K562 (cell line): ENCODE measurements around the gene BOLA1. TPM values are rescaled to one million over a fixed set of nuclear protein-coding genes. Genes with fewer than 3 reads are reported as not detected.
A peak's percentile ranks its signal among the peaks of the same experiment; 100 is the strongest.

ENCODE experiments used
- ATAC-seq: fragments of 200-7000 bp; cut with Tn5 transposase; 3 replicates; pipeline ENCODE4 v1.9.1; 2020; ENCODE audit warnings: moderate library complexity
- BruUV-seq: library from RNA; stranded (reverse); fragments of 400-500 nt; replicated peaks from 2 replicates; lab custom pipeline; 2021; lab: Mats Ljungman, UMichigan
- CTCF ChIA-PET: fragments of 300-600 bp; formaldehyde crosslinking; extraction: SDS; loops from one replicate; lab custom pipeline; 2021; ENCODE audit warnings: low intra/inter-chr PET ratio; lab: Yijun Ruan, JAX
- POLR2A ChIA-PET: fragments of 300-600, 350-650 bp; sonication (Branson Sonifier 250); formaldehyde crosslinking; extraction: SDS; loops from one replicate; lab custom pipeline; 2021; ENCODE audit warnings: antibody characterized with exemption, inconsistent platforms; lab: Yijun Ruan, JAX
- DNase-seq, 4 experiments: peaks; one replicate each; pipeline versions ENCODE4 v3.0.0 to v3.0.0-alpha.2; 2011 to 2018; ENCODE audit warnings: low spot score in 3 of 4, mixed read lengths in 3 of 4; ENCODE audit errors: extremely low read depth in 1 of 4
- FAIRE-seq: peaks from 2 replicates; lab custom pipeline; 2011; peaks lifted over from hg19 to GRCh38; lab: Jason Lieb, UNC
- H2AFZ ChIP-seq: 2 replicates; pipeline ENCODE4 v1.6.0; 2011; ENCODE audit warnings: low read depth, low read length, control low read depth, inconsistent platforms
- H3K27ac ChIP-seq: fragments of 200-600 bp; 3 replicates; pipeline ENCODE4 v1.8.0; 2011; ENCODE audit warnings: low read depth, mild to moderate bottlenecking, control low read depth, inconsistent platforms, low read length, moderate library complexity, mixed read lengths; ENCODE audit errors: extremely low read depth
- H3K27me3 ChIP-seq, 2 experiments: fragments of 300-600 bp in 1 of 2; 2 replicates in 1 of 2; 3 replicates in 1 of 2; pipeline versions ENCODE4 v1.6.0 to v1.8.0; 2011; ENCODE audit warnings: inconsistent platforms in 2 of 2, low read length in 2 of 2, mild to moderate bottlenecking in 1 of 2, mixed read lengths in 1 of 2, moderate library complexity in 1 of 2; ENCODE audit not compliant: control insufficient read depth in 2 of 2, insufficient read depth in 2 of 2
- H3K36me3 ChIP-seq: fragments of 300-600 bp; 3 replicates; pipeline ENCODE4 v1.8.0; 2011; ENCODE audit warnings: mild to moderate bottlenecking, low read length, inconsistent platforms; ENCODE audit not compliant: control insufficient read depth, insufficient read depth
- H3K4me1 ChIP-seq, 2 experiments: fragments of 200-600 bp in 1 of 2; replicated peaks in 1 of 2; 2 replicates in 1 of 2; 3 replicates in 1 of 2; pipeline versions ENCODE4 v1.5.1 to v1.8.0; 2011; ENCODE audit warnings: inconsistent platforms in 2 of 2, low read length in 2 of 2, mild to moderate bottlenecking in 1 of 2, mixed read lengths in 1 of 2, moderate library complexity in 1 of 2; ENCODE audit not compliant: control insufficient read depth in 2 of 2, insufficient read depth in 2 of 2
- H3K4me2 ChIP-seq: 2 replicates; pipeline ENCODE4 v1.6.1; 2011; ENCODE audit warnings: low read length, control low read depth, inconsistent platforms, mixed read lengths; ENCODE audit not compliant: insufficient read depth
- H3K4me3 ChIP-seq: fragments of 200-600 bp; sonication (generic), shearing (Covaris generic); 2 replicates; pipeline ENCODE4 v1.5.1; 2016; ENCODE audit warnings: control low read depth, inconsistent platforms
- H3K79me2 ChIP-seq: fragments of 200-600 bp; 3 replicates; pipeline ENCODE4 v1.8.0; 2011; ENCODE audit warnings: low read length, inconsistent platforms; ENCODE audit not compliant: control insufficient read depth, insufficient read depth
- H3K9ac ChIP-seq, 2 experiments: 2 replicates each; pipeline versions ENCODE4 v1.6.0 to v1.6.1; 2011; ENCODE audit warnings: low read depth in 2 of 2, low read length in 2 of 2, control low read depth in 1 of 2, inconsistent platforms in 1 of 2, mild to moderate bottlenecking in 1 of 2, mixed read lengths in 1 of 2; ENCODE audit not compliant: insufficient read depth in 1 of 2
- H3K9me1 ChIP-seq: one replicate; pipeline ENCODE4 v1.6.0; 2011; ENCODE audit warnings: inconsistent platforms, mild to moderate bottlenecking, low read length, moderate library complexity; ENCODE audit not compliant: control insufficient read depth, insufficient read depth
- H3K9me3 ChIP-seq: replicated peaks from 2 replicates; pipeline ENCODE4 v1.5.1; 2011; ENCODE audit warnings: low read depth, low read length, inconsistent platforms; ENCODE audit not compliant: control insufficient read depth, insufficient read depth
- H4K20me1 ChIP-seq: replicated peaks from 2 replicates; pipeline ENCODE4 v1.6.1; 2011; ENCODE audit warnings: low read length, inconsistent platforms, mixed read lengths; ENCODE audit not compliant: control insufficient read depth, insufficient read depth
- ARID3B ChIP-seq: fragments of 250-450 bp; sonication (Bioruptor Pico); IDR thresholded peaks from 2 replicates; pipeline ENCODE4 v1.4.0; 2020; ENCODE audit warnings: borderline replicate concordance
- BHLHE40 ChIP-seq: IDR thresholded peaks from 2 replicates; pipeline ENCODE4 v1.6.1; 2011; ENCODE audit warnings: low read length, improper control_type of control experiment
- CBFA2T3 ChIP-seq: fragments of 450-650 bp; IDR thresholded peaks from 2 replicates; pipeline ENCODE4 v1.6.1; 2017
- HDAC8 ChIP-seq: fragments of 450-650 bp; IDR thresholded peaks from 2 replicates; pipeline ENCODE4 v1.6.1; 2016; ENCODE audit warnings: mild to moderate bottlenecking, missing genetic modification characterization, moderate library complexity, missing compliant biosample characterization
- ILK ChIP-seq: fragments of 450-650 bp; IDR thresholded peaks from 2 replicates; pipeline ENCODE4 v1.6.1; 2016; ENCODE audit warnings: missing genetic modification characterization, low read depth, mild to moderate bottlenecking, missing compliant biosample characterization, moderate library complexity, borderline replicate concordance
- KAT7 ChIP-seq: sonication (generic); formaldehyde crosslinking; IDR thresholded peaks from 2 replicates; pipeline ENCODE4 v1.8.0; 2022; ENCODE audit warnings: missing genetic modification reagents, mild to moderate bottlenecking, borderline replicate concordance
- MTA3 ChIP-seq: fragments of 450-650 bp; formaldehyde crosslinking; IDR thresholded peaks from 2 replicates; pipeline ENCODE4 v1.6.1; 2017; ENCODE audit warnings: mild to moderate bottlenecking, borderline replicate concordance
- NFIX ChIP-seq: fragments of 250-450 bp; sonication (Bioruptor Pico); IDR thresholded peaks from 2 replicates; pipeline ENCODE4 v1.4.0; 2020; ENCODE audit warnings: low read depth, mild to moderate bottlenecking, moderate library complexity
- NR2C2 ChIP-seq, 2 experiments: fragments of 200-800 bp in 1 of 2; sonication (Bioruptor generic) in 1 of 2; sonication (generic) in 1 of 2; formaldehyde crosslinking in 1 of 2; IDR thresholded peaks; 2 replicates each; pipeline versions ENCODE4 v1.6.1 to v1.8.0; 2016 to 2022; ENCODE audit warnings: mild to moderate bottlenecking in 1 of 2, missing compliant biosample characterization in 1 of 2, missing genetic modification characterization in 1 of 2, missing genetic modification reagents in 1 of 2
- RBFOX2 ChIP-seq: fragments of 200-400 bp; formaldehyde crosslinking; IDR thresholded peaks from 2 replicates; pipeline ENCODE4 v1.6.1; 2017; ENCODE audit warnings: low read depth, mild to moderate bottlenecking, low read length, moderate library complexity
- SIX5 ChIP-seq, 2 experiments: IDR thresholded peaks; 2 replicates each; pipeline ENCODE4 v1.6.1; 2011; ENCODE audit warnings: low read length in 2 of 2, borderline replicate concordance in 1 of 2, low read depth in 1 of 2, mild to moderate bottlenecking in 1 of 2, moderate library complexity in 1 of 2; ENCODE audit not compliant: insufficient read depth in 1 of 2
- SMARCC2 ChIP-seq: fragments of 450-650 bp; IDR thresholded peaks from 2 replicates; pipeline ENCODE4 v1.6.1; 2017; ENCODE audit warnings: antibody characterized with exemption, moderate library complexity, mild to moderate bottlenecking, low read depth
- SNRNP70 ChIP-seq: fragments of 200-400 bp; formaldehyde crosslinking; optimal IDR thresholded peaks from 2 replicates; pipeline ENCODE3; 2017; ENCODE audit warnings: low read depth, low read length
- TAL1 ChIP-seq: fragments of 450-650 bp; IDR thresholded peaks from 2 replicates; pipeline ENCODE4 v1.6.1; 2016; ENCODE audit warnings: mild to moderate bottlenecking
- ZNF518B ChIP-seq: fragments of 250-450 bp; sonication (Bioruptor Pico); IDR thresholded peaks from 2 replicates; pipeline ENCODE4 v1.5.0; 2021; ENCODE audit warnings: mild to moderate bottlenecking, moderate library complexity
- WGBS: fragments of 100-300 bp; shearing (Covaris generic); methylation state at CpG from one replicate; pipeline ENCODE4 v1.1.6; 2016; ENCODE audit warnings: low coverage, mixed read lengths; ENCODE audit not compliant: insufficient coverage; ENCODE audit errors: missing lambda C conversion rate; 5-methylcytosine and 5-hydroxymethylcytosine counted together
- in situ Hi-C: fragments of 300-500 bp; cut with MboI; formaldehyde crosslinking; loops from 4 replicates; pipeline ENCODE4 v1.15.0; 2018; ENCODE audit warnings: inconsistent platforms, mixed read lengths
- intact Hi-C: fragments of 100-400 bp; cut with micrococcal nuclease; formaldehyde crosslinking; loops from 2 replicates; pipeline ENCODE4 v1.14.2; 2022
- polyA plus RNA-seq, 8 experiments: library from polyadenylated mRNA; depleted of rRNA in 4 of 8; stranded (reverse) in 5 of 8; unstranded in 3 of 8; fragments of >200 nt; fragmentation: Nextera tagmentation in 2 of 8; fragmentation: Illumina TruSeq in 1 of 8; extraction: Ambion mirVana in 2 of 8; extraction: Trizol in 1 of 8; gene quantifications; 2 replicates each; pipeline versions ENCODE4 v1.2.1 to v1.2.3, GENCODE V29; 2011 to 2014; ENCODE audit warnings: inconsistent platforms in 1 of 8, missing spikeins in 1 of 8
- total RNA-seq, 7 experiments: library from RNA; depleted of rRNA in 6 of 7; stranded (reverse); fragments of >200 nt in 6 of 7; fragmentation: Illumina TruSeq in 2 of 7; extraction: Trizol in 2 of 7; gene quantifications; 2 replicates each; pipeline versions ENCODE4 v1.2.1 to v1.2.3, GENCODE V29; 2011 to 2021; ENCODE audit warnings: low replicate concordance in 1 of 7

The BOLA1 gene
- total and polyA plus RNA-seq, 9 of the 15 experiments (the other 6 are each of a cell fraction or from before 2014, with no cell fraction given): 0.18 to 1.2 (median 0.40) TPM; not detected in 2

GRCh38 chr1:149884433-149885338, 14.7 kb upstream of the BOLA1 start:
- H3K9me1 ChIP-seq: no peaks in the 10 kb centered on the region
- H3K9ac ChIP-seq: peak overlapping the region; percentile 96 to 98
- no peak overlapping the region for H2AFZ ChIP-seq
- peaks cover 8 to 20% of the 10 kb centered on the region in 2 experiments for H3K4me1 ChIP-seq
- ChIA-PET POLR2A (interaction anchor here (0.5 to 5.9 kb wide), 16 partner anchors 7 to 286 kb away, joined by 3 to 71 read pairs (median 4); partner anchors contain the start of genes PLEKHO1 and SF3B4), CTCF (no interaction called here)
- peak overlapping the region; percentile 88 for H3K4me2 ChIP-seq
- H3K79me2 ChIP-seq: peaks cover 56% of the 10 kb centered on the region
- peaks cover 9% of the 10 kb centered on the region; the same call in 2 of the 3 replicates for H3K36me3 ChIP-seq
- ATAC-seq: 0 out of 3 replicates have a peak, but pooled peaks have one; percentile 5
- H3K9me3 ChIP-seq: no peaks in the 10 kb centered on the region
- WGBS: under 1% methylated on average over 9 of the region's 9 CpGs
- DNase-seq: peak; percentile 28 to 67 (median 32)
- peak; percentile 15 for FAIRE-seq
- H3K27ac ChIP-seq: peak overlapping the region; percentile 98
- H3K27me3 ChIP-seq: no peaks in the 10 kb centered on the region
- H3K4me3 ChIP-seq: peak overlapping the region; percentile 64
- no TSS peak for BruUV-seq
- in situ Hi-C loops: loop anchor here (5.0 kb wide), 1 partner anchor 42 kb away; a partner anchor contains a TSS
- H4K20me1 ChIP-seq: peaks cover 27% of the 10 kb centered on the region
- intact Hi-C loops: no loop called here
- no peak for TF ChIP-seq SIX5 (IDR thresholded peaks at IDR 0.05; ENCODE audit: borderline replicate concordance in 1 of 2, insufficient read depth in 1 of 2, low read depth in 1 of 2, low read length in 2 of 2)
- TF ChIP-seq ILK (tag): no peak
- TF ChIP-seq NR2C2 (CRISPR knock-in tag; IDR thresholded peaks at IDR 0.05): no peak
- peak; percentile 40; the same call in 1 of the 2 replicates for TF ChIP-seq NR2C2 (tag; IDR thresholded peaks at IDR 0.05)
- TF ChIP-seq RBFOX2: no peak
- no peak for TF ChIP-seq TAL1
- TF ChIP-seq ARID3B (CRISPR knock-in tag): no peak
- no peak; the same call in 1 of the 2 replicates for TF ChIP-seq SMARCC2
- no peak for TF ChIP-seq CBFA2T3
- TF ChIP-seq HDAC8 (tag): no peak
- no peak for TF ChIP-seq BHLHE40
- TF ChIP-seq ZNF518B (CRISPR knock-in tag): no peak
- TF ChIP-seq SNRNP70: no peak
- TF ChIP-seq NFIX (CRISPR knock-in tag): no peak
- 0 out of 2 replicates have a peak, but pooled peaks have one; percentile 45 for TF ChIP-seq MTA3
- TF ChIP-seq KAT7 (CRISPR knock-in tag): no peak
